ENCODE measurements around the gene DHRS7C.
"Not testable (repeated sequence)": the region's sequence is repeated elsewhere in the genome, so short reads cannot be mapped to it uniquely, and the experiment has no call there.

DHRS7C gene

GRCh38 chr17:9809409-9809808 lies 18.0 kb upstream of the DHRS7C start:
- no peak for DNase-seq

- no peak for DNase-seq
These were observed 15.3 kb upstream of the DHRS7C start for GRCh38 chr17:9806699-9807098.

GRCh38 chr17:9805769-9806168 lies 14.4 kb upstream of the DHRS7C start:
- no peak for DNase-seq

GRCh38 chr17:9802697-9803096 lies 11.3 kb upstream of the DHRS7C start:
- no peak for DNase-seq

GRCh38 chr17:9802294-9802693 lies 10.9 kb upstream of the DHRS7C start:
- no peak for DNase-seq

GRCh38 chr17:9801505-9801904 lies 10.1 kb upstream of the DHRS7C start:
- no peak for DNase-seq

GRCh38 chr17:9798724-9799123 lies 7.3 kb upstream of the DHRS7C start:
- no peak for DNase-seq

GRCh38 chr17:9798008-9798407 lies 6.6 kb upstream of the DHRS7C start:
- DNase-seq: no peak

- no peak for DNase-seq
These were observed 919 bp upstream of the DHRS7C start for GRCh38 chr17:9792181-9792840.

- no peak for DNase-seq
These were observed 1.1 kb downstream of the DHRS7C start for GRCh38 chr17:9790316-9790715.

GRCh38 chr17:9788601-9789000 lies 2.8 kb downstream of the DHRS7C start:
- DNase-seq: no peak

GRCh38 chr17:9784544-9784943 lies 6.8 kb downstream of the DHRS7C start:
- DNase-seq: no peak

GRCh38 chr17:9783465-9783864 lies 7.9 kb downstream of the DHRS7C start:
- DNase-seq: not testable (repeated sequence)

GRCh38 chr17:9783050-9783449 lies 8.3 kb downstream of the DHRS7C start:
- DNase-seq: no peak

GRCh38 chr17:9780552-9780951 lies 10.8 kb downstream of the DHRS7C start:
- no peak for DNase-seq

GRCh38 chr17:9776911-9777310 lies 14.5 kb downstream of the DHRS7C start:
- no peak for DNase-seq

GRCh38 chr17:9772658-9773057 lies 18.7 kb downstream of the DHRS7C start:
- DNase-seq: no peak

GRCh38 chr17:9771465-9771864 lies 19.9 kb downstream of the DHRS7C start:
- DNase-seq: no peak

GRCh38 chr17:9769036-9769695 lies 22.2 kb downstream of the DHRS7C start:
- no peak for DNase-seq

GRCh38 chr17:9768381-9768934 lies 22.9 kb downstream of the DHRS7C start:
- no peak for DNase-seq

- no peak for DNase-seq
These were observed 23.9 kb downstream of the DHRS7C start for GRCh38 chr17:9767432-9767991.

GRCh38 chr17:9766970-9767369 lies 24.4 kb downstream of the DHRS7C start:
- DNase-seq: no peak

GRCh38 chr17:9765322-9765721 lies 26.1 kb downstream of the DHRS7C start:
- DNase-seq: no peak

GRCh38 chr17:9763643-9764042 lies 27.7 kb downstream of the DHRS7C start:
- no peak for DNase-seq

All from activated naive CD4-positive, alpha-beta T cell treated with Interleukin-2 at 50 U/mL for 16 hours (primary cell).